HUES64 (cell line): Measurements from ENCODE around the gene TUBD1.
"Not testable (repeated sequence)": the region's sequence is repeated elsewhere in the genome, so short reads cannot be mapped to it uniquely, and the experiment has no call there.

Experiments used
- H3K27ac ChIP-seq: 2 replicates; pipeline ENCODE4 v1.7.0; 2013; ENCODE audit warnings: low read depth, low read length, inconsistent platforms
- H3K27me3 ChIP-seq: 2 replicates; pipeline ENCODE4 v1.6.1; 2013; ENCODE audit warnings: mild to moderate bottlenecking, low read length; ENCODE audit not compliant: insufficient read depth
- H3K36me3 ChIP-seq: 2 replicates; pipeline ENCODE4 v1.6.1; 2013; ENCODE audit warnings: mild to moderate bottlenecking, low read length; ENCODE audit not compliant: insufficient read depth
- H3K4me1 ChIP-seq: 2 replicates; pipeline ENCODE4 v1.6.1; 2013; ENCODE audit warnings: mild to moderate bottlenecking, low read length, moderate library complexity; ENCODE audit not compliant: insufficient read depth
- H3K4me3 ChIP-seq: 2 replicates; pipeline ENCODE4 v1.5.1; 2013; ENCODE audit warnings: mild to moderate bottlenecking, low read length, moderate library complexity
- H3K9ac ChIP-seq: 2 replicates; pipeline ENCODE4 v1.6.1; 2013; ENCODE audit warnings: mild to moderate bottlenecking, low read depth, low read length
- H3K9me3 ChIP-seq: 2 replicates; pipeline ENCODE4 v1.6.1; 2013; ENCODE audit warnings: low read depth, low read length; ENCODE audit not compliant: insufficient read depth
- WGBS: fragments of 150-250, 120-280 bp; methylation state at CpG from one replicate; pipeline ENCODE4 v1.1.7; 2013; ENCODE audit warnings: missing lambda C conversion rate; 5-methylcytosine and 5-hydroxymethylcytosine counted together

The TUBD1 gene

GRCh38 chr17:59853919-59854729 lies 38.6 kb downstream of the TUBD1 start:
- H3K9me3 ChIP-seq, H3K4me3 ChIP-seq, H3K27me3 ChIP-seq, H3K36me3 ChIP-seq, H3K9ac ChIP-seq, H3K27ac ChIP-seq: not testable (repeated sequence)
- peaks cover 19% of the 10 kb centered on the region for H3K4me1 ChIP-seq
- 96% methylated on average over 10 of the region's 10 CpGs for WGBS

DNA sequence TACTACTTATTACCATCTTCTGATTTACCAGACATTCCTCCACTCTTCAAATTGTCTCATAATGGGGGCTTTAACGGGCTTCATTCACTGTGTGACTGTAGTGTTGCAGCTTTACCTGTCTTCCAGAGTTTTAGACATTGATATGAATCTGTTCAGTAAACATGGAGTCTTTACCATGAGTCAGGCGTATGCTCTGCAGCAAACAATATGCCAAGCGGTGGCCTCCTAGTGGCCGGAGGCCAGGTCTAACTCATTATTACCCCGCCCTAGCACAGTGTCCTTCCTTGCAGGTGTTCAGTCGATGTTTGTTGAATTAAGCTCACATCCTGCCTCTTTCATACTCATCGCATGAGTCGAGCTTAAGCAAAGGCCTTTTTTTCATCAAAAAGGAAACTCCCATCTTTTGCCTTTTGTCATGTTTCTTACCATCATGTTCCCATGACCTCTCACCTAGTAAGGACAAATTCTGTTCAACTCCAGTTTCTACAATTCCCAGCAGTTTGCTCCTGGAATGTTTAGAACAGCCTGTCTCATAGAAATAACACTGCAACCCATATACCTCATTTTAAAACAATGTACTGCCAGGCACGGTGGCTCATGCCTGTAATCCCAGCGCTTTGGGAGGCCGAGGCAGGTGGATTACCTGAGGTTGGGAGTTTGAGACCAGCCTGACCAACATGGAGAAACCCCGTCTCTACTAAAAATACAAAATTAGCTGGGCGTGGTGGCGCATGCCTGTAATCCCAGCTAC lies 39.4 kb downstream of the TUBD1 start:
- no peak overlapping the region for H3K4me3 ChIP-seq
- H3K9me3 ChIP-seq, result no peaks in the 10 kb centered on the region
- no peak overlapping the region; the same call in 1 of the 2 replicates for H3K9ac ChIP-seq
- H3K27ac ChIP-seq, result peak overlapping the region; percentile 54
- 87% methylated on average over 13 of the region's 14 CpGs for WGBS
- no peaks in the 10 kb centered on the region for H3K36me3 ChIP-seq
- peaks cover 19% of the 10 kb centered on the region for H3K4me1 ChIP-seq
- H3K27me3 ChIP-seq, result no peaks in the 10 kb centered on the region

- H3K9ac ChIP-seq, H3K9me3 ChIP-seq, H3K36me3 ChIP-seq, H3K4me3 ChIP-seq, H3K27me3 ChIP-seq: not testable (repeated sequence)
- Histone ChIP-seq H3K4me1 (peaks cover 19% of the 10 kb centered on the region), H3K27ac (peak overlapping the region; percentile 54)
- WGBS, result 97% methylated on average over 7 of the region's 7 CpGs
Observed at GRCh38 chr17:59852847-59853167, 39.9 kb downstream of the TUBD1 start.

DNA sequence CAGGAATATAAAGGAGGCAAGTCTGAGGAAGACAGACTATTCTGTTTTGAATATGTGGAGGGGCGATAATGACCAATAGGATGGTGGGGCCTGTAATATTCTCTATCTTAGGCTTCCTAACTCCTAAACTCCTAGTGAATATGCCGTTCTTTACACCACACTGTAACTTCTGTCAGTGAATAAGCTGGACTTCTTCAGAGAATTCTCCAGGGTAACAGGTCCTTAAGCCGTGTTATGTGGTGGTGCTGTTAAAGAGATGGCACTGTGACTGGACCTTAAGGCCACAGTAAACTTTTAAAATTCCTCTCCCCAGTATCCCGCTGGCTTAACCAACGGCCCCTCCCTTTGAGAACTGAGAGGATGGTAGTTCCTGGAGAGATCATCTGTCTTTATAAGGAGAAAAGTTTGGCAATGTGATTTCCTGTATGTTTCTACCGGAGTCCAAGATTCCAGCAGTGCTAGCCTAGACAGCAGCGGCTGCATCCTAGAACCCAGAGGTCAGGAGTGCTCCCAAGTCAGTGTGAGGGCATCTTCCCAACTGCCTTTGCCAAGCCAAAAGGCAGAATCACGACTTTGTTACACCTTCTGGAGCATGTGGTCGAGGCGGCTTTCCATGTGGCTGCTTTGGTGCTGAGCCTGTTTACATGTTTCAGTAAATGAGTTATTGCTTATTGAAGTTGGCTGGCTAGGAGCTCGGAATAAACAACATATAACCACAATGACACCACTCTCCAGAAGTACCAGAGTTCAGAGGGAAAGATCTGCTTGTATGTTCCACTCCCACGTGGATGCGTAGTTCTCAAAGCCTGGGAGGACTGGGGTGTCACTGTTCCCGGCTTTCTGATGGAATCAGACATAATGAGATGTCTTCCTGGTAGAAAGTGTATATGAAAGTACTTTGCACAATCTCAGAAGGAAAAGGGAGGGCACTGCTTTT lies 41.0 kb downstream of the TUBD1 start:
- Histone ChIP-seq H3K9ac (no peak overlapping the region), H3K36me3 (no peaks in the 10 kb centered on the region), H3K9me3 (no peaks in the 10 kb centered on the region), H3K27ac (no peak overlapping the region), H3K4me3 (no peak overlapping the region), H3K4me1 (peaks cover 13% of the 10 kb centered on the region), H3K27me3 (no peaks in the 10 kb centered on the region)
- 94% methylated on average over 12 of the region's 14 CpGs for WGBS

- WGBS, result 92% methylated on average over 15 of the region's 15 CpGs
- not testable (repeated sequence) for H3K4me3 ChIP-seq, H3K27ac ChIP-seq, H3K27me3 ChIP-seq, H3K36me3 ChIP-seq, H3K9me3 ChIP-seq, H3K9ac ChIP-seq
- peaks cover 27% of the 10 kb centered on the region for H3K4me1 ChIP-seq
Observed at GRCh38 chr17:59850311-59850710, 42.4 kb downstream of the TUBD1 start.

DNA sequence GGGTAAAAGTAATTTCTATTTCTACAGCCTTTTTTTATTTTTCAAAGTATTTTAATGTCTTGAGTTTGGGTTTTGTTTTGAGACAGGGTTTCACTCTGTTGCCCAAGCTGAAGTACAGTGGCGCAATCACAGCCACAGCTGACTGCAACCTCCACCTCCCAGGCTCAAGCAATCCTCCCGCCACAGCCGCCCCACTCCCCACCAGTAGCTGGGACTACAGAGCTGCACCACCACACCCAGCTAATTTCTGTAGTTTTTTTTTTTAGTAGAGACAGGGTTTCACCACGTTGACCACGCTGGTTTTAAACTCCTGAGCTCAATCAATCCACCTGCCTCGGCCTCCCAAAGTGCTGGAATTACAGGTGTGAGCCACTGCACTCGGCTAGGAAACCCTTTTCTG lies 44.0 kb downstream of the TUBD1 start:
- no peak overlapping the region for H3K27ac ChIP-seq
- H3K9me3 ChIP-seq, result no peaks in the 10 kb centered on the region
- H3K36me3 ChIP-seq, result no peaks in the 10 kb centered on the region
- no peak overlapping the region for H3K4me3 ChIP-seq
- H3K4me1 ChIP-seq, result peaks cover 34% of the 10 kb centered on the region
- 86% methylated on average over 7 of the region's 7 CpGs for WGBS
- H3K27me3 ChIP-seq, result no peaks in the 10 kb centered on the region
- no peak overlapping the region for H3K9ac ChIP-seq

- no peak overlapping the region for H3K27ac ChIP-seq
- no peaks in the 10 kb centered on the region for H3K36me3 ChIP-seq
- H3K9ac ChIP-seq, result no peak overlapping the region
- no peaks in the 10 kb centered on the region for H3K27me3 ChIP-seq
- no peak overlapping the region for H3K4me3 ChIP-seq
- no peaks in the 10 kb centered on the region for H3K9me3 ChIP-seq
- peaks cover 33% of the 10 kb centered on the region for H3K4me1 ChIP-seq
- 87% methylated on average over 4 of the region's 6 CpGs for WGBS
Observed at GRCh38 chr17:59848385-59848668, 44.4 kb downstream of the TUBD1 start.

DNA sequence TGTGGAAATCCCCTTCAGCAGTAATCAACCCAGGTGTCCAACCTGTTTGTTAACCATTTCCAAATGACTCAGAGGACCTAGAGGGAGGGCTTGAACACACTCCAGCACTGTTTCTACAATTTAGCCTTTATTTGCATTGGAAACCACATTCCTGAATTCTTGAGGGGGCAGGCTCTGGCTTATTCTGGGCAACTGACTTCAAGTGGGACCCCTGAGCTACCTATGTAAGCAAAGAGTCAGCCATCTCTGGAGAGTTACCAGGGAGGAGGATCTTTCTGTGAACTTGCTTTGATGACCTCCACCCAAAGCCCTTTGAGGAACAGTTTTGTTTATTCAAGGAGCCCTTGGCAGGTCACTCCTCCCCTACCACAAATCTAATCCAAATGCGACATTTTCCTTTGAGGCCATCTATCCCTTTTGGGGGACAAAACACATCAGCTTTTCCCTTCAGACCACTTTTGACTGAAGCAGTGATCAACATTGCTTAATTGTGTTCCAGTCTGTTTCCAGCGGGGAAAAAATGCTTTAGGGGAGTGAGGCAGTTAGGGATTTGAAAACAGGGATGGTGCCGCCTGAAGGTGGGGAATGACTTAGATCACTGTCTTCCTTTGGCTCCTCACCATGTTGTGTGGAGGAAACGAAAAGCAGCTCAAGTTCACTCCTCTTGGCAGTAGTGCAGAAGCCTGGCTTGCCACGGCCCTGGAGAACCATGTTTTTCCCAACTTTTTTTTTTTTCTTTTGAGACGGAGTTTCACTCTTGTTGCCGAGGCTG lies 46.2 kb downstream of the TUBD1 start:
- H3K4me3 ChIP-seq, result no peak overlapping the region
- 68% methylated on average over 7 of the region's 7 CpGs for WGBS
- H3K27ac ChIP-seq, result peak overlapping the region; percentile 59
- H3K4me1 ChIP-seq, result peaks cover 27% of the 10 kb centered on the region
- H3K36me3 ChIP-seq, result peaks cover 7% of the 10 kb centered on the region
- H3K9me3 ChIP-seq, result no peaks in the 10 kb centered on the region
- no peaks in the 10 kb centered on the region for H3K27me3 ChIP-seq
- peak overlapping the region; percentile 15; the same call in 1 of the 2 replicates for H3K9ac ChIP-seq

- peak overlapping the region; percentile 59 for H3K27ac ChIP-seq
- peaks cover 14% of the 10 kb centered on the region for H3K36me3 ChIP-seq
- WGBS, result 74% methylated on average over 3 of the region's 3 CpGs
- H3K9me3 ChIP-seq, result no peaks in the 10 kb centered on the region
- H3K4me1 ChIP-seq, result peaks cover 29% of the 10 kb centered on the region
- no peak overlapping the region for H3K4me3 ChIP-seq
- H3K27me3 ChIP-seq, result no peaks in the 10 kb centered on the region
- no peak overlapping the region for H3K9ac ChIP-seq
Observed at GRCh38 chr17:59845595-59846393, 46.9 kb downstream of the TUBD1 start.

DNA sequence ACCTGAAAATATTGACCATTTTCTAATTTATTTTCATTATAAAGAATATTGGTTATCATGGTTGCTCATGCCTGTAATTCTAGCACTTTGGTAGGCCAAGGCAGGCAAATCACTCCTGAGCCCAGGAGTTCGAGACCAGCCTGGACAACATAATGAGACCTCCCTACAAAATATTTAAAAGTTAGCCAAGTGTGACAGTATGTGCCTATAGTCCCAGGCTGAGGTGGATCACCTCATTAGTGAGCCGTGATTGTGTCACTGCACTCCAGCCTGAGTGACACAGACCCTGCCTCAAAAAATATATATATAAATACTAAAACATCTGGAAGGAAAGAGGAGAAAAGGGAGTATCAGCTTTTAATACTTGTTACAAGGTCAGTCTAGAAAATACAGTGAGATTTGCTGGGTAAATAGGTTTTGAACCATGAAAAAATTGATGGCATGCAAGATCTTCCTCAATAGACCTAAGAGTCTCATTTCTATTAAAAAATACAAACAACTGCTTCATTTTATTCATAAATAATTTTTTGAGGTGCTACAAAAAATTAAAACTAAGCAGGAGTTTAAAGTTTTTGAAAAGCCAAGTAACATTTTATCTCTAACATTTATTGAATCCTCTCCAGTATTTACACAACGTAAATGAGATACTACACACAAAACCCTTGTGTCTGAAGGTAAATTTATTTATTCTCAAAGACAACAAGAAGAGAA lies 47.7 kb downstream of the TUBD1 start:
- H3K4me1 ChIP-seq, result peaks cover 33% of the 10 kb centered on the region
- H3K27me3 ChIP-seq, result no peaks in the 10 kb centered on the region
- no peak overlapping the region for H3K4me3 ChIP-seq
- peaks cover 22% of the 10 kb centered on the region for H3K36me3 ChIP-seq
- no peak overlapping the region for H3K9ac ChIP-seq
- WGBS, result 94% methylated on average over 3 of the region's 3 CpGs
- H3K27ac ChIP-seq, result no peak overlapping the region
- H3K9me3 ChIP-seq, result no peaks in the 10 kb centered on the region
